CD14-positive monocyte (primary cell): Measurements from ENCODE around the gene SLN. TPM values are rescaled to one million over a fixed set of nuclear protein-coding genes. Genes with fewer than 3 reads are reported as not detected.
A peak's percentile ranks its signal among the peaks of the same experiment; 100 is the strongest.

Experiments used
- DNase-seq, 3 donors: peaks; one replicate each; pipeline ENCODE4 v3.0.0-alpha.2; 2011 to 2022
- H2AFZ ChIP-seq: 2 replicates; pipeline ENCODE4 v1.6.0; 2012; ENCODE audit warnings: mild to moderate bottlenecking, low read depth, low read length, inconsistent platforms; ENCODE audit not compliant: insufficient read depth, poor library complexity, severe bottlenecking
- H3K27ac ChIP-seq, 2 donors: 1 replicate in 1 of 2; 2 replicates in 1 of 2; pipeline ENCODE4 v1.5.1; 2012 to 2013; ENCODE audit warnings: low read length in 2 of 2, control low read depth in 1 of 2, inconsistent platforms in 1 of 2, low read depth in 1 of 2, mild to moderate bottlenecking in 1 of 2
- H3K27me3 ChIP-seq, 2 donors: one replicate each; pipeline versions ENCODE4 v1.6.0 to v1.6.1; 2011 to 2013; ENCODE audit warnings: low read length in 2 of 2; ENCODE audit not compliant: control insufficient read depth in 2 of 2, insufficient read depth in 2 of 2
- H3K36me3 ChIP-seq, 2 donors: replicated peaks in 1 of 2; 1 replicate in 1 of 2; 2 replicates in 1 of 2; pipeline versions ENCODE4 v1.5.1 to v1.6.1; 2012 to 2013; ENCODE audit warnings: low read length in 2 of 2, control low read depth in 1 of 2, inconsistent platforms in 1 of 2, mild to moderate bottlenecking in 1 of 2; ENCODE audit not compliant: insufficient read depth in 2 of 2, control insufficient read depth in 1 of 2
- H3K4me1 ChIP-seq, 2 donors: 1 replicate in 1 of 2; 2 replicates in 1 of 2; pipeline versions ENCODE4 v1.5.1 to v1.6.1; 2012 to 2013; ENCODE audit warnings: low read length in 2 of 2, control low read depth in 1 of 2, inconsistent platforms in 1 of 2, mild to moderate bottlenecking in 1 of 2, moderate library complexity in 1 of 2; ENCODE audit not compliant: insufficient read depth in 2 of 2, control insufficient read depth in 1 of 2
- H3K4me2 ChIP-seq: replicated peaks from 2 replicates; pipeline ENCODE3; 2012; ENCODE audit warnings: low read length, moderate library complexity, mild to moderate bottlenecking; ENCODE audit not compliant: poor library complexity, severe bottlenecking; ENCODE audit errors: extremely low read depth
- H3K4me3 ChIP-seq, 3 experiments: fragments of 200-600 bp in 1 of 3; sonication (generic) in 1 of 3; replicated peaks in 1 of 3; 1 replicate in 2 of 3; 2 replicates in 1 of 3; pipeline ENCODE4 v1.5.1; 2011 to 2013; ENCODE audit warnings: low read length in 3 of 3, mild to moderate bottlenecking in 3 of 3, control low read depth in 2 of 3, low read depth in 2 of 3, inconsistent platforms in 1 of 3, moderate library complexity in 1 of 3
- H3K79me2 ChIP-seq: 2 replicates; pipeline ENCODE4 v1.6.0; 2012; ENCODE audit warnings: mild to moderate bottlenecking, control low read depth, inconsistent platforms, low read length, moderate library complexity; ENCODE audit not compliant: insufficient read depth
- H3K9ac ChIP-seq: 2 replicates; pipeline ENCODE4 v1.6.0; 2017; ENCODE audit warnings: low read length, mild to moderate bottlenecking; ENCODE audit not compliant: insufficient read depth, poor library complexity, severe bottlenecking
- H3K9me3 ChIP-seq, 2 donors: replicated peaks in 1 of 2; 1 replicate in 1 of 2; 2 replicates in 1 of 2; pipeline versions ENCODE4 v1.5.1 to v1.6.1; 2012 to 2013; ENCODE audit warnings: low read length in 2 of 2, control low read depth in 1 of 2; ENCODE audit not compliant: control insufficient read depth in 1 of 2, insufficient read depth in 1 of 2
- H4K20me1 ChIP-seq: 2 replicates; pipeline ENCODE4 v1.6.0; 2012; ENCODE audit warnings: mild to moderate bottlenecking, low read length, control low read depth, moderate library complexity; ENCODE audit not compliant: insufficient read depth
- H3K27ac Mint-ChIP-seq, 7 donors: one replicate each; pipeline ENCODE4 v1.8.0; 2020; ENCODE audit warnings: mild to moderate bottlenecking in 7 of 7, mixed read lengths in 7 of 7, moderate library complexity in 6 of 7, inconsistent platforms in 2 of 7
- H3K27me3 Mint-ChIP-seq, 3 donors: one replicate each; pipeline ENCODE4 v1.8.0; 2021 to 2022; ENCODE audit warnings: low read depth in 3 of 3, mild to moderate bottlenecking in 3 of 3, mixed read lengths in 3 of 3, moderate library complexity in 3 of 3, inconsistent platforms in 1 of 3
- H3K36me3 Mint-ChIP-seq, 2 donors: one replicate each; pipeline ENCODE4 v1.8.0; 2020; ENCODE audit warnings: mixed read lengths in 2 of 2, inconsistent platforms in 1 of 2, mild to moderate bottlenecking in 1 of 2
- H3K4me1 Mint-ChIP-seq: one replicate; pipeline ENCODE4 v1.8.0; 2020; ENCODE audit warnings: mild to moderate bottlenecking, mixed read lengths
- H3K4me3 Mint-ChIP-seq, 2 donors: one replicate each; pipeline ENCODE4 v1.8.0; 2020; ENCODE audit warnings: mild to moderate bottlenecking in 2 of 2, mixed read lengths in 2 of 2, moderate library complexity in 1 of 2
- H3K9me3 Mint-ChIP-seq, 7 donors: one replicate each; pipeline ENCODE4 v1.8.0; 2020 to 2022; ENCODE audit warnings: mixed read lengths in 7 of 7, mild to moderate bottlenecking in 6 of 7, moderate library complexity in 6 of 7, inconsistent platforms in 2 of 7
- CTCF ChIP-seq: fragments of 200-600 bp; IDR thresholded peaks from one replicate; pipeline ENCODE4 v1.8.0; 2022; ENCODE audit warnings: antibody characterized with exemption, mild to moderate bottlenecking
- WGBS: methylation state at CpG from one replicate; pipeline ENCODE4 v1.1.5; 2013; ENCODE audit warnings: missing lambda C conversion rate; ENCODE audit not compliant: insufficient coverage; 5-methylcytosine and 5-hydroxymethylcytosine counted together
- intact Hi-C, 2 donors: fragments of 100-400 bp; cut with micrococcal nuclease; formaldehyde crosslinking; loops; one replicate each; pipeline versions ENCODE4 v1.15.0 to v1.15.1; 2023
- polyA plus RNA-seq, 3 donors: library from polyadenylated mRNA; depleted of rRNA in 1 of 3; unstranded in 2 of 3; stranded (reverse) in 1 of 3; fragments of 300-500 nt in 2 of 3; fragments of >200 nt in 1 of 3; fragmentation: Illumina TruSeq in 2 of 3; gene quantifications; 1 replicate in 2 of 3; 2 replicates in 1 of 3; pipeline ENCODE4 v1.2.3, GENCODE V29; 2012 to 2021

The SLN gene
- polyA plus RNA-seq, 3 donors: not detected

GRCh38 chr11:107699371-107700285 is 12.2 kb downstream of the SLN start:
- no peak overlapping the region for H3K4me3 ChIP-seq
- H3K9me3 ChIP-seq: no peaks in the 10 kb centered on the region
- no peak overlapping the region for H3K4me3 Mint-ChIP-seq
- H2AFZ ChIP-seq: no peak overlapping the region
- peak overlapping the region in 1 of 7 donors; percentile 53 for H3K27ac Mint-ChIP-seq
- WGBS: 100% methylated on average over 10 of the region's 15 CpGs
- H3K36me3 Mint-ChIP-seq: no peaks in the 10 kb centered on the region
- DNase-seq: no peak
- no peak overlapping the region for H3K4me2 ChIP-seq
- no peak for TF ChIP-seq CTCF
- no peak overlapping the region for H3K9ac ChIP-seq
- no peaks in the 10 kb centered on the region for H3K4me1 ChIP-seq
- H3K9me3 Mint-ChIP-seq: peaks cover 0 to 2% (median 0%) of the 10 kb centered on the region in 7 donors
- H3K27ac ChIP-seq: no peak overlapping the region
- H4K20me1 ChIP-seq: no peaks in the 10 kb centered on the region
- H3K27me3 Mint-ChIP-seq: peaks cover 7 to 18% (median 18%) of the 10 kb centered on the region in 3 donors
- peaks cover 3 to 6% of the 10 kb centered on the region in 2 donors for H3K27me3 ChIP-seq
- intact Hi-C loops: no loop called here
- no peaks in the 10 kb centered on the region for H3K4me1 Mint-ChIP-seq
- no peaks in the 10 kb centered on the region for H3K36me3 ChIP-seq
- H3K79me2 ChIP-seq: no peaks in the 10 kb centered on the region

- H3K27ac Mint-ChIP-seq: no peak overlapping the region
Observed at GRCh38 chr11:107697291-107697690, 14.6 kb downstream of the SLN start.

More at GRCh38 chr11:107697291-107697690, 14.6 kb downstream of the SLN start:
- no peak overlapping the region for H3K27ac ChIP-seq
- H3K4me2 ChIP-seq: no peak overlapping the region
- intact Hi-C loops: no loop called here
- no peak overlapping the region for H3K9ac ChIP-seq
- Mint-ChIP-seq H3K9me3 (no peaks in the 10 kb centered on the region), H3K4me3 (no peak overlapping the region), H3K4me1 (no peaks in the 10 kb centered on the region), H3K27me3 (peaks cover 8 to 26% (median 21%) of the 10 kb centered on the region in 3 donors), H3K36me3 (no peaks in the 10 kb centered on the region)
- no CpG with 5 or more reads among the region's 6 CpGs for WGBS
- no peaks in the 10 kb centered on the region for H3K79me2 ChIP-seq
- no peak for TF ChIP-seq CTCF
- no peak for DNase-seq
- H3K4me1 ChIP-seq: no peaks in the 10 kb centered on the region
- H3K4me3 ChIP-seq: no peak overlapping the region
- H3K36me3 ChIP-seq: no peaks in the 10 kb centered on the region
- no peaks in the 10 kb centered on the region for H4K20me1 ChIP-seq
- peaks cover 6 to 8% of the 10 kb centered on the region in 2 donors for H3K27me3 ChIP-seq
- H2AFZ ChIP-seq: no peak overlapping the region
- no peaks in the 10 kb centered on the region for H3K9me3 ChIP-seq
